GM18519 (cell line): ENCODE measurements around the gene PCDH11X.
"Not testable (repeated sequence)": the region's sequence is repeated elsewhere in the genome, so short reads cannot be mapped to it uniquely, and the experiment has no call there.

Experiments used
- ATAC-seq: cut with Tn5 transposase; IDR thresholded peaks from one replicate; pipeline ENCODE4 v1.9.1; 2021; ENCODE audit warnings: mild to moderate bottlenecking, moderate library complexity; ENCODE audit not compliant: unreplicated experiment, low FRiP score

The PCDH11X gene

GRCh38 chrX:91779135-91779534 lies at the start of gene PCDH11X:
PCDH11X (plus strand) TSS chrX:91779375; CDS start chrX:91835505, 56,130 bp downstream.
- not testable (repeated sequence) for ATAC-seq

DNA sequence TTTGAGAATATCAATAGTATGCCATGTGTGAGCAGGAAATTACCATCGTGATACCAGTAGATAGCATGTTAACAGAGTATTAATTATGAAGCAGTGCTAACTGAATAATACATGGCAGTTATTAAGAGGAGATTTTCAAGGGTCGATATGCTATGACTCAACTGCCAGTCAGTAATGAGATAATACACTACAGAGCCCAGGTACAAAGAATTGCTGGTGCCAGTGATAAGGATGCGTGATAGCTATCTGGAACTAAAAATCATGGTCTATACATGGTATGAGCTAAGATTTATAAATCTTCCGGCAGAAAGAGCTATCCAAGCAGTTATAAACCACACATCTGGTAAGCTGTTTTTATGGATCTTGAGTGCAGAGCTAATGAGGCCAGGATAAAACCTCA lies 31.7 kb upstream of the PCDH11X start:
- not testable (repeated sequence) for ATAC-seq

DNA sequence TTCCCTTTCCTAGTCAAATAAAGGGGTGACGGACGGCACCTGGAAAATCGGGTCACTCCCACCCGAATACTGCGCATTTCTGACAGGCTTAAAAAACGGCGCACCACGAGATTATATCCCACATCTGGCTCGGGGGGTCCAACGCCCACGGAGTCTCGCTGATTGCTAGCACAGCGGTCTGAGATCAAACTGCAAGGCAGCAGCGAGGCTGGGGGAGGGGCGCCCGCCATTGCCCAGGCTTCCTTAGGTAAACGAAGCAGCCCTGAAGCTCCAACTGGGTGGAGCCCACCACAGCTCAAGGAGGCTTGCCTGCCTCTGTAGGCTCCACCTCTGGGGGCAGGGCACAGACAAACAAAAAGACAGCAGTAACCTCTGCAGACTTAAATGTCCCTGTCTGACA lies 26.2 kb upstream of the PCDH11X start:
- ATAC-seq, result not testable (repeated sequence)

GRCh38 chrX:91770619-91771488 lies 8.3 kb upstream of the PCDH11X start:
- ATAC-seq, result peak; percentile 100

GRCh38 chrX:91773943-91774342 lies 5.2 kb upstream of the PCDH11X start:
- not testable (repeated sequence) for ATAC-seq

- ATAC-seq, result not testable (repeated sequence)
These were observed 833 bp downstream of the PCDH11X start for GRCh38 chrX:91780008-91780407.

DNA sequence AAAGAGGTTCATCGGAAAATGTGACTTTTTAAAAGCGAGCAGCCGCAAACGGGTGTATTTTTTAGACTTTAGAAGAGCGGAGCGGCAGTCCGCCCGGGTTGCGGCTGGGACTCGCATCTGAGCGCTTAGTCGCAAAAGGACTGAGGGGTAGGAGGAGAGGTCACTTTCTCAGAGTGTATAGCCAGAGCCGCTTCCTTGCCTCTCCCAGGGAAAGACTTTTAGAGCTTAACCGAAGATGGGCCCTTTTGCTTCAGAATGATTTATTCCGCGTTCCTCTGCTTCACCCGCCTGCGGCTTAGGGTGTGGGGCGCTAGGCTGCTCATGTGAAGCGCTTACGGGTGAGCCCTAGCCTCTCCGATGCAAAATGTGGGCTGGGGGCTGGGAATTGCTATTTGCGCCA lies 1.5 kb downstream of the PCDH11X start:
- ATAC-seq, result not testable (repeated sequence)

GRCh38 chrX:91781553-91782298 lies 2.6 kb downstream of the PCDH11X start:
- not testable (repeated sequence) for ATAC-seq

DNA sequence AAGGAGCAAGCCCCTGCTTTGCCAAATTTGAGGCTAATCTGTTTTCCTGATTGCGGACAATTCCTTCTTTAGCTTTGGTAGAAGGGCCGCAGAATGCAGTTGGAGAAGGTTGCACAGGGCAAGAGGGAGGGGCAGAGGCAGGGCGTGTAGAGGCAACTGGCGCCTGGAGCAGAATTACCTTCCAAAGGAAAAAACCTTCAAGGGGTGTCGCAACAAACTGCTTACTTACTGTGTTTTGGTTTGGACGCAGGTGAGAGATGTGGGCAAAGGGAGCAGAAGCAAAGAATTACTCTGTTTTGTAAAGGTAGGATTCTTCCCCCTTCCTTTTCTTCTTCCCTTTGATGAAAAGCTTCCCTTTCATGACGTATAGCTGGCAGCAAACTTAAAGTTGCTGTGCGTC lies 3.6 kb downstream of the PCDH11X start:
- ATAC-seq, result not testable (repeated sequence)

- ATAC-seq, result not testable (repeated sequence)
These were observed 38.4 kb downstream of the PCDH11X start for GRCh38 chrX:91817537-91817936.

DNA sequence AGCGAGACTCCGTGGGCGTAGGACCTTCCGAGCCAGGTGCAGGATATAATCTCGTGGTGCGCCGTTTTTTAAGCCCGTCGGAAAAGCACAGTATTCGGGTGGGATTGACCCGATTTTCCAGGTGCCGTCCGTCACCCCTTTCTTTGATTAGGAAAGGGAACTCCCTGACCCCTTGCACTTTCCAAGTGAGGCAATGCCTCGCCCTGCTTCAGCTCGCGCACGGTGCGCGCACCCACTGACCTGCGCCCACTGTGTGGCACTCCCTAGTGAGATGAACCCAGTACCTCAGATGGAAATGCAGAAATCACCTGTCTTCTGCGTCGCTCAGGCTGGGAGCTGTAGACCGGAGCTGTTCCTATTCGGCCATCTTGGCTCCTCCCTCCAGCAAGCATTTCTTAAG lies 46.1 kb downstream of the PCDH11X start:
- not testable (repeated sequence) for ATAC-seq
